SK-N-SH (cell line): ENCODE data around the gene FCRL2. TPM values are rescaled to one million over a fixed set of nuclear protein-coding genes. Genes with fewer than 3 reads are reported as not detected.

ENCODE experiments used
- CTCF ChIA-PET: fragments of 300-600, 350-600 bp; formaldehyde crosslinking; extraction: SDS; loops from one replicate; lab custom pipeline; 2021; lab: Yijun Ruan, JAX
- POLR2A ChIA-PET: fragments of 350-600 bp; sonication (Branson Sonifier 250); formaldehyde crosslinking; extraction: SDS; loops from one replicate; lab custom pipeline; 2020; ENCODE audit warnings: antibody characterized with exemption, inconsistent platforms; lab: Yijun Ruan, JAX
- DNase-seq: peaks from one replicate; pipeline ENCODE4 v3.0.0; 2012
- H2AFZ ChIP-seq: fragments of 200-600 bp; sonication (generic); 2 replicates; pipeline ENCODE4 v1.8.1; 2016; ENCODE audit warnings: antibody characterized with exemption, mild to moderate bottlenecking, low read depth
- H3F3A ChIP-seq: fragments of 200-600 bp; sonication (generic); replicated peaks from 2 replicates; pipeline ENCODE3; 2016; ENCODE audit warnings: antibody characterized with exemption, mild to moderate bottlenecking; ENCODE audit not compliant: insufficient read depth
- H3K27ac ChIP-seq, 2 experiments: fragments of 200-500 bp in 1 of 2; fragments of 200-600 bp in 1 of 2; sonication (Bioruptor generic) in 1 of 2; sonication (generic), shearing (Covaris generic) in 1 of 2; 2 replicates each; pipeline versions ENCODE4 v1.5.1 to v1.6.1; 2014 to 2016; ENCODE audit warnings: low read depth in 2 of 2, inconsistent platforms in 1 of 2, low read length in 1 of 2, mild to moderate bottlenecking in 1 of 2, mixed read lengths in 1 of 2
- H3K27me3 ChIP-seq: fragments of 200-600 bp; sonication (generic), shearing (Covaris generic); 2 replicates; pipeline ENCODE4 v1.6.1; 2016; ENCODE audit warnings: mixed run types; ENCODE audit not compliant: insufficient read depth
- H3K36me3 ChIP-seq, 2 experiments: fragments of 200-500 bp in 1 of 2; fragments of 200-600 bp in 1 of 2; sonication (Bioruptor generic) in 1 of 2; sonication (generic) in 1 of 2; replicated peaks in 1 of 2; 2 replicates each; pipeline versions ENCODE3 to v1.5.1; 2014 to 2016; ENCODE audit warnings: low read length in 1 of 2, mild to moderate bottlenecking in 1 of 2; ENCODE audit not compliant: insufficient read depth in 2 of 2, control insufficient read depth in 1 of 2
- H3K4me1 ChIP-seq, 2 experiments: fragments of 200-500 bp in 1 of 2; fragments of 200-600 bp in 1 of 2; sonication (Bioruptor generic) in 1 of 2; sonication (generic), shearing (Covaris generic) in 1 of 2; 2 replicates each; pipeline versions ENCODE4 v1.5.1 to v1.6.1; 2014 to 2016; ENCODE audit warnings: low read depth in 1 of 2, low read length in 1 of 2, mixed run types in 1 of 2; ENCODE audit not compliant: insufficient read depth in 2 of 2, control insufficient read depth in 1 of 2
- H3K4me2 ChIP-seq: fragments of 200-600 bp; sonication (generic), shearing (Covaris generic); 2 replicates; pipeline ENCODE4 v1.6.1; 2017; ENCODE audit warnings: mixed run types
- H3K4me3 ChIP-seq, 2 experiments: fragments of 200-500 bp in 1 of 2; fragments of 200-600 bp in 1 of 2; sonication (Bioruptor generic) in 1 of 2; sonication (generic), shearing (Covaris generic) in 1 of 2; 2 replicates each; pipeline versions ENCODE4 v1.5.1 to v1.8.1; 2014 to 2016; ENCODE audit warnings: low read depth in 2 of 2, inconsistent platforms in 1 of 2, low read length in 1 of 2, mild to moderate bottlenecking in 1 of 2, mixed read lengths in 1 of 2, moderate library complexity in 1 of 2
- H3K79me2 ChIP-seq: fragments of 200-600 bp; sonication (generic); 2 replicates; pipeline ENCODE4 v1.8.1; 2017; ENCODE audit warnings: mild to moderate bottlenecking; ENCODE audit not compliant: insufficient read depth
- H3K9ac ChIP-seq: fragments of 200-600 bp; sonication (generic); 2 replicates; pipeline ENCODE4 v1.6.1; 2017; ENCODE audit warnings: mixed run types
- H3K9me2 ChIP-seq: fragments of 200-600 bp; sonication (generic); 2 replicates; pipeline ENCODE4 v1.6.1; 2017; ENCODE audit warnings: mixed run types
- H3K9me3 ChIP-seq: fragments of 200-600 bp; sonication (generic); 2 replicates; pipeline ENCODE4 v1.6.1; 2017; ENCODE audit warnings: mixed run types, mild to moderate bottlenecking, moderate library complexity
- H4K20me1 ChIP-seq: fragments of 200-600 bp; sonication (generic); 2 replicates; pipeline ENCODE4 v1.6.1; 2017; ENCODE audit warnings: mild to moderate bottlenecking, mixed run types; ENCODE audit not compliant: insufficient read depth
- CHD2 ChIP-seq: fragments of 150-350 bp; IDR thresholded peaks from 2 replicates; pipeline ENCODE4 v1.6.1; 2018; ENCODE audit warnings: low read length; ENCODE audit not compliant: partially characterized antibody
- EP300 ChIP-seq, 2 experiments: IDR thresholded peaks; 2 replicates each; pipeline versions ENCODE4 v1.4.0 to v1.6.1; 2012; ENCODE audit warnings: borderline replicate concordance in 1 of 2, low read depth in 1 of 2, low read length in 1 of 2
- FOSL2 ChIP-seq: IDR thresholded peaks from 2 replicates; pipeline ENCODE4 v1.4.0; 2012; ENCODE audit warnings: low read depth, mild to moderate bottlenecking, moderate library complexity, borderline replicate concordance
- FOXM1 ChIP-seq: IDR thresholded peaks from 2 replicates; pipeline ENCODE4 v1.4.0; 2012; ENCODE audit warnings: low read depth, mild to moderate bottlenecking
- GATA2 ChIP-seq: sonication (generic); formaldehyde crosslinking; IDR thresholded peaks from 2 replicates; pipeline ENCODE4 v1.5.0; 2020; ENCODE audit warnings: mild to moderate bottlenecking, missing genetic modification reagents
- MEF2A ChIP-seq: IDR thresholded peaks from 2 replicates; pipeline ENCODE4 v1.4.0; 2012; ENCODE audit warnings: low read depth, borderline replicate concordance
- MXI1 ChIP-seq: IDR thresholded peaks from 2 replicates; pipeline ENCODE4 v1.6.1; 2012; ENCODE audit warnings: mild to moderate bottlenecking, low read depth, low read length, improper control_type of control experiment
- NRF1 ChIP-seq: IDR thresholded peaks from 2 replicates; pipeline ENCODE4 v1.6.1; 2012; ENCODE audit warnings: low read depth, mild to moderate bottlenecking, low read length
- POLR2AphosphoS5 ChIP-seq: IDR thresholded peaks from 2 replicates; pipeline ENCODE4 v1.6.1; 2012; ENCODE audit warnings: low read depth, low read length
- RCOR1 ChIP-seq: fragments of 150-350 bp; IDR thresholded peaks from 2 replicates; pipeline ENCODE4 v1.6.1; 2017; ENCODE audit warnings: antibody characterized with exemption, low read length
- RFX5 ChIP-seq: IDR thresholded peaks from 2 replicates; pipeline ENCODE4 v1.6.1; 2012; ENCODE audit warnings: mild to moderate bottlenecking, improper control_type of control experiment, low read length
- TAF1 ChIP-seq: IDR thresholded peaks from 2 replicates; pipeline ENCODE4 v1.6.1; 2012; ENCODE audit warnings: low read depth, mild to moderate bottlenecking, low read length, moderate library complexity, borderline replicate concordance
- TCF12 ChIP-seq: IDR thresholded peaks from 2 replicates; pipeline ENCODE4 v1.4.0; 2012
- TEAD4 ChIP-seq: IDR thresholded peaks from 2 replicates; pipeline ENCODE4 v1.4.0; 2012; ENCODE audit warnings: mild to moderate bottlenecking, borderline replicate concordance; ENCODE audit not compliant: insufficient read depth
- WGBS: methylation state at CpG from one replicate; pipeline ENCODE4 v1.1.6; 2017; ENCODE audit warnings: low lambda C conversion rate; 5-methylcytosine and 5-hydroxymethylcytosine counted together
- polyA plus RNA-seq, 3 experiments: library from polyadenylated mRNA; depleted of rRNA; stranded (reverse); fragments of >200 nt; gene quantifications; 2 replicates each; pipeline ENCODE4 v1.2.3, GENCODE V29; 2012
- TF ChIP-seq, protein P1 (sequence below): fragments of 150-350 bp; IDR thresholded peaks from 2 replicates; pipeline ENCODE4 v1.6.1; 2016; ENCODE audit warnings: mild to moderate bottlenecking, low read depth, low read length
- TF ChIP-seq, protein P2 (sequence below): fragments of 150-350 bp; IDR thresholded peaks from 2 replicates; pipeline ENCODE4 v1.6.1; 2017; ENCODE audit warnings: antibody characterized with exemption, low read length, low read depth, borderline replicate concordance
- TF ChIP-seq, protein P3 (sequence below): IDR thresholded peaks from 2 replicates; pipeline ENCODE4 v1.4.0; 2012; ENCODE audit warnings: low read depth, borderline replicate concordance

Gene FCRL2
- polyA plus RNA-seq, 1 of the 3 experiments (the other 2 are of a cell fraction) = not detected

DNA sequence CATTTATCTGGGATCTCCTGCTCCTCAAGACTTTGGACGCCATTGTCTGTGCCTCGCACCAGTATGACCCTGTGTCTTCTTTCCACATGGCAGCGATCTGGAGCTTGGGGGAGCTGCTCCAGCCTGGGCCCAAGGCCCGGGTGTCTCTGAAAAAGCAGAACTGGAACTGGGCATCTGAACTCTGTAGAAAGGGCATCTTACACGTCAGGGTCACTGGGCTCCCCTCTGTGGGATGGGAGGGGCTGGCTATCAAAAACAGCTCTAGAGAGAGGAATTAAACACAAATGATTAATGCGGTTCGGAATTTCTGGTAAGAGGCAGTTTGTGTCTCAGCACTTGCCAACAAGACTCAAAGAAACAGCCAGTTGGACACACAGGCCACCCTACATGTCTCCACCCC lies 26.9 kb upstream of the FCRL2 start:
- Histone ChIP-seq H2AFZ (no peak overlapping the region), H4K20me1 (no peaks in the 10 kb centered on the region), H3F3A (no peaks in the 10 kb centered on the region), H3K4me3 (no peak overlapping the region), H3K79me2 (no peaks in the 10 kb centered on the region), H3K9me3 (no peaks in the 10 kb centered on the region), H3K4me1 (no peaks in the 10 kb centered on the region), H3K36me3 (no peaks in the 10 kb centered on the region), H3K9me2 (no peaks in the 10 kb centered on the region), H3K27me3 (no peaks in the 10 kb centered on the region; the same call in none of the 2 replicates), H3K27ac (no peak overlapping the region), H3K9ac (no peak overlapping the region), H3K4me2 (no peak overlapping the region)
- no peak for DNase-seq
- CTCF ChIA-PET = interaction anchor here (0.6 kb wide), 1 partner anchor 123 kb away, joined by 3 read pairs; no protein-coding TSS in a partner anchor
- WGBS = 0% methylated on average over 6 of the region's 7 CpGs
- POLR2A ChIA-PET = no interaction called here
- TF ChIP-seq, protein P1, sequence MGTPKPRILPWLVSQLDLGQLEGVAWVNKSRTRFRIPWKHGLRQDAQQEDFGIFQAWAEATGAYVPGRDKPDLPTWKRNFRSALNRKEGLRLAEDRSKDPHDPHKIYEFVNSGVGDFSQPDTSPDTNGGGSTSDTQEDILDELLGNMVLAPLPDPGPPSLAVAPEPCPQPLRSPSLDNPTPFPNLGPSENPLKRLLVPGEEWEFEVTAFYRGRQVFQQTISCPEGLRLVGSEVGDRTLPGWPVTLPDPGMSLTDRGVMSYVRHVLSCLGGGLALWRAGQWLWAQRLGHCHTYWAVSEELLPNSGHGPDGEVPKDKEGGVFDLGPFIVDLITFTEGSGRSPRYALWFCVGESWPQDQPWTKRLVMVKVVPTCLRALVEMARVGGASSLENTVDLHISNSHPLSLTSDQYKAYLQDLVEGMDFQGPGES = no peak
- TF ChIP-seq TCF12 = no peak
- TF ChIP-seq GATA2 (CRISPR knock-in tag) = no peak
- TF ChIP-seq, protein P2, sequence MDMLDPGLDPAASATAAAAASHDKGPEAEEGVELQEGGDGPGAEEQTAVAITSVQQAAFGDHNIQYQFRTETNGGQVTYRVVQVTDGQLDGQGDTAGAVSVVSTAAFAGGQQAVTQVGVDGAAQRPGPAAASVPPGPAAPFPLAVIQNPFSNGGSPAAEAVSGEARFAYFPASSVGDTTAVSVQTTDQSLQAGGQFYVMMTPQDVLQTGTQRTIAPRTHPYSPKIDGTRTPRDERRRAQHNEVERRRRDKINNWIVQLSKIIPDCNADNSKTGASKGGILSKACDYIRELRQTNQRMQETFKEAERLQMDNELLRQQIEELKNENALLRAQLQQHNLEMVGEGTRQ = no peak
- no peak for TF ChIP-seq RCOR1

DNA sequence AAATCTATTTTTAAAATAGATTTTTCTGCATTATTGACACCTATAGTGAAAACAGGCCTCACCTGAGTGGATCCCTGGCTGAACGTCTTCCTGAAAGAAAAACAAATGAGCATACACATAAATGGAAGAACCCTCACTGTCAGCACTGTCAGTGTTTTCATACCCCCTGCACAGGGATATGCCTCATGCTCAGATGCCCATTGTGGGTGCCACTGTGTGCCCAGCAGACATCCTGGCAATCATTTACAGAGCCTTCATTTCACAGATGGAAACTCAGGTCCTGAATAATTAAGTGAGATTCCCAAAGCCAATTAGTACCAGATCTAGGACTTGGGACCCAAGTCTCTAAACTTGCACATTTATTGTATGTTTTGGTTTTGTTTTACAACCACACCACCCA lies 23.1 kb upstream of the FCRL2 start:
- POLR2A ChIA-PET = no interaction called here
- Histone ChIP-seq H3K27me3 (no peaks in the 10 kb centered on the region; the same call in none of the 2 replicates), H3K4me1 (no peaks in the 10 kb centered on the region), H3K9ac (no peak overlapping the region), H3K4me3 (no peak overlapping the region), H3K79me2 (no peaks in the 10 kb centered on the region), H3K4me2 (no peak overlapping the region), H3K9me3 (no peaks in the 10 kb centered on the region), H2AFZ (no peak overlapping the region), H3F3A (no peaks in the 10 kb centered on the region), H3K36me3 (no peaks in the 10 kb centered on the region), H3K9me2 (no peaks in the 10 kb centered on the region), H3K27ac (no peak overlapping the region), H4K20me1 (no peaks in the 10 kb centered on the region)
- DNase-seq = no peak
- CTCF ChIA-PET = no interaction called here
- 0% methylated on average over 1 of the region's 1 CpG for WGBS
- TF ChIP-seq RFX5 (no peak), NRF1 (no peak), EP300 (IDR thresholded peaks at IDR 0.05; ENCODE audit: borderline replicate concordance in 1 of 2, low read depth in 1 of 2, low read length in 1 of 2) (no peak)
- TF ChIP-seq, protein P2 = no peak

DNA sequence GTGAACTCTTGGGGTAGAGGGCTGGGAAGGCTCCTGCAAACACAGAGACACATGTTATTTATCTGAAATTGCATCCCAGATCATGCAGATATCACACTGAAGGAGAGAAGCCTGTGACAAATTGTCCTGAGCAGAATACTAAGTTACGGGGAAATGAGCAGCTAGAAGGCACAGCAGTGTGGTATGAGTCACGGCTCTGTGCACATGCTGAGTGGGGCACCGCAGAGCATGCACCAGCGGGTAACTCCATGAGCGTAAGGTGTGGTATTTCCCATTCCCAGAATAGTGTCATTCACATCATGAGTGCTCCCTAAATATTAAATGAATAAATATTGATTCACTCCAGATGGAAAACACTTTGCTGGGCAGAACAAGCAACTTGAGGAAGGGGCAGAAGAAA lies 21.3 kb upstream of the FCRL2 start:
- 0 out of 2 replicates have a peak, but pooled peaks cover 4% of the 10 kb centered on the region for H3K9me3 ChIP-seq
- no peaks in the 10 kb centered on the region for H3F3A ChIP-seq
- H2AFZ ChIP-seq = no peak overlapping the region
- WGBS = 0% methylated on average over 4 of the region's 5 CpGs
- no peak overlapping the region for H3K4me2 ChIP-seq
- H3K4me1 ChIP-seq = no peaks in the 10 kb centered on the region
- H3K79me2 ChIP-seq = no peaks in the 10 kb centered on the region
- ChIA-PET POLR2A (no interaction called here), CTCF (no interaction called here)
- H4K20me1 ChIP-seq = no peaks in the 10 kb centered on the region
- no peak overlapping the region for H3K27ac ChIP-seq
- no peaks in the 10 kb centered on the region for H3K9me2 ChIP-seq
- H3K4me3 ChIP-seq = no peak overlapping the region
- H3K36me3 ChIP-seq = no peaks in the 10 kb centered on the region
- DNase-seq = no peak
- H3K9ac ChIP-seq = no peak overlapping the region
- no peaks in the 10 kb centered on the region; the same call in 1 of the 2 replicates for H3K27me3 ChIP-seq
- no peak for TF ChIP-seq MEF2A
- TF ChIP-seq TCF12 = no peak
- TF ChIP-seq TEAD4 = no peak
- no peak for TF ChIP-seq MXI1
- no peak for TF ChIP-seq FOXM1
- TF ChIP-seq FOSL2 = no peak
- no peak for TF ChIP-seq EP300 (IDR thresholded peaks at IDR 0.05; ENCODE audit: borderline replicate concordance in 1 of 2, low read depth in 1 of 2, low read length in 1 of 2)
- TF ChIP-seq POLR2AphosphoS5 = no peak
- TF ChIP-seq CHD2 = no peak
- no peak for TF ChIP-seq NRF1
- TF ChIP-seq TAF1 = no peak
- TF ChIP-seq, protein P3, sequence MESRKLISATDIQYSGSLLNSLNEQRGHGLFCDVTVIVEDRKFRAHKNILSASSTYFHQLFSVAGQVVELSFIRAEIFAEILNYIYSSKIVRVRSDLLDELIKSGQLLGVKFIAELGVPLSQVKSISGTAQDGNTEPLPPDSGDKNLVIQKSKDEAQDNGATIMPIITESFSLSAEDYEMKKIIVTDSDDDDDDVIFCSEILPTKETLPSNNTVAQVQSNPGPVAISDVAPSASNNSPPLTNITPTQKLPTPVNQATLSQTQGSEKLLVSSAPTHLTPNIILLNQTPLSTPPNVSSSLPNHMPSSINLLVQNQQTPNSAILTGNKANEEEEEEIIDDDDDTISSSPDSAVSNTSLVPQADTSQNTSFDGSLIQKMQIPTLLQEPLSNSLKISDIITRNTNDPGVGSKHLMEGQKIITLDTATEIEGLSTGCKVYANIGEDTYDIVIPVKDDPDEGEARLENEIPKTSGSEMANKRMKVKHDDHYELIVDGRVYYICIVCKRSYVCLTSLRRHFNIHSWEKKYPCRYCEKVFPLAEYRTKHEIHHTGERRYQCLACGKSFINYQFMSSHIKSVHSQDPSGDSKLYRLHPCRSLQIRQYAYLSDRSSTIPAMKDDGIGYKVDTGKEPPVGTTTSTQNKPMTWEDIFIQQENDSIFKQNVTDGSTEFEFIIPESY = no peak
